Measurements from ENCODE around the gene RTL10.
A peak's percentile ranks its signal among the peaks of the same experiment; 100 is the strongest.
"Not testable (repeated sequence)": the region's sequence is repeated elsewhere in the genome, so short reads cannot be mapped to it uniquely, and the experiment has no call there.

RTL10 gene

DNA sequence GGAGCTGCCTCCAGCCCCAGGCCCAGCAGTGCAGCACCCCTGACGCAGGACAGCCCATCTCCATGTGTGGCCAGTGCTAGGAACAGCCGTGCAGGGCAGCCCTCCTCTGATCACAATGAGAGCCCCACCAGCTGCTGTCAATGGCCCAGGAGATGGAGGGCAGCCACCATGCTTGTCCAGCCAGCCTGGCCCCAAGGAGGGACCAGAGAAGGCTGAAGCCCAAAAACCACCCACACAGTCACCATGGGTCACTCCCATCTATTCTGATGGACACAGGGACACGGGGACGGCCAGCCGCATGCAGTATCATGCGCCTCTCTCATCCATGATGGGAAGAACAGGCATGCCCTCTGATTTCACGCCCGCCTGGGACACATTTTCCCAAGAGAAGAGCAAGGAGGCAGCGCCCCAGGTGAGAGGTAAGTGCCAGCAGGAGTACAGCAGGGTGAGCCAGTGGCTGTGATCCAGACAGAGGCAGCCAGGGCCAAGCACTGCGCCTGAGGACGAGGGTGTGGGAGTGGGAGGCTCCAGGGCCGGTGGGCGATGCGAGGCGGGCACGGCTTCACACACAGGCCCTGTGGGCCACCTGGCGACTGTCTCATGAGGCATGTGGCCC lies 33.6 kb upstream of the RTL10 start:
- DNase-seq: no peak

DNA sequence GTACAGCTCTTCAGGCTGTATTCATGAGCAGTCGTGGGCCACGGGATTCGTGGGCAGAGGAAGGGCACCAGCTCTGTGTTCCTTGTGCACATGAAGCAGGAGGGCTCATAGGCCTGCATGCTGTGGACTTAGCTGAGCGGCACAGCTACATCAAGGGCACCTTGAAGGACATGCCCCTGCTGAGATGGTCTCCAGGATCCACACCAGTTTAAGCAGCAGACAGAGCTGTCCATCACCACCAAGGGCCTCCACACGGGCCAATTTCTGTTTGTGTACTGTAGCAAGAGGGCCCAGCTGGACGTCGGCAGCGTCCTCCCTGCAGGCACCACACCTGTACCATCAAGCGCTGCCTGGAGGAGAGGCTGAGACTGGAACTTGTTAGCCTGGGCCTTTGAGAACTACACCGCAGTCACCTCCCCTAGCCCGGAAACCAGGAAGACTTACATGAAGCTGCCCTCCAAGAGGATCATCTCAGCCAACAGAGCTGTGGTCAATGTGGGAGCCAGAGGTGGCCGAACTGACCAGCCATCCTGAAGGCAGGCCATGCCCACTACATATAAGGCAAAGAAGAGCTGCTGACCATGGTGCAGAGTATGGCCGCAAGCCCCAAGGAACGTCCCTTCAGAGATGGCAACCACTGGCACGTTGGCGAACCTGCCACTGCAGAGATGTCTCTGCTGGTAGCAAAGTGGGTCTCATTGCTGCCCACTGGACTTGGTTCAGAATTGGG lies 32.7 kb upstream of the RTL10 start:
- no peak for DNase-seq

DNA sequence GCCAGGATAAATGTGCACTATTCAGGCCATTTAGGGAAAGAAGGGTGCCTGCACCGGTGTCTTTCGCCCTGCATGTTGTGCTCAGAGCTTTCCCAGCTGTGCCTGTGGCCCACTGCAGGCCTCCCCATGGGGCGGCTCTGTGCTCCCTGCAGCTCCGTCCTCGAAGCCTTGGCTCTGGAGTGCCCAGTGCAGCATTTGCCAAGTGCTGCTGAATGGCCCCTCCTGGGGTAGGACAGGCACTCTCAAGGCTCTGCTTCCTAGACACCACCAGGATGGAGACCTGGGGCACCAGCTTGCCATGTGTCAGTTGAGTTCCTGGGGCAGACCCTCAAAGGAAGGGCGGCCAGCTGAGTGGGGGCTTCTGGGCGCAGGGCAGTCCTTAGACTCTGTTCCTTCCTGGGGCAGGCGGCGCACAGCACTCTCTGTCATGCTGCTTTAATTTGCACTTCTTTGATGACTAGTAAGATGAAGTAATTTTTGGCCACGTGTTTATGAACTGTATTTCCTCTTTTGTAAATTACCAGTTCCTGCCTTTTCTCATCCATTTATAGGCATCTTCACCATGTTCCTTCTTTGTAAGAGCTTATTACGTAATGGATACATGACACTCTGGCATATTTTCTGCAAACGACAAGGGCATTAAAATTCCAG lies 32.1 kb upstream of the RTL10 start:
- no peak for DNase-seq

DNA sequence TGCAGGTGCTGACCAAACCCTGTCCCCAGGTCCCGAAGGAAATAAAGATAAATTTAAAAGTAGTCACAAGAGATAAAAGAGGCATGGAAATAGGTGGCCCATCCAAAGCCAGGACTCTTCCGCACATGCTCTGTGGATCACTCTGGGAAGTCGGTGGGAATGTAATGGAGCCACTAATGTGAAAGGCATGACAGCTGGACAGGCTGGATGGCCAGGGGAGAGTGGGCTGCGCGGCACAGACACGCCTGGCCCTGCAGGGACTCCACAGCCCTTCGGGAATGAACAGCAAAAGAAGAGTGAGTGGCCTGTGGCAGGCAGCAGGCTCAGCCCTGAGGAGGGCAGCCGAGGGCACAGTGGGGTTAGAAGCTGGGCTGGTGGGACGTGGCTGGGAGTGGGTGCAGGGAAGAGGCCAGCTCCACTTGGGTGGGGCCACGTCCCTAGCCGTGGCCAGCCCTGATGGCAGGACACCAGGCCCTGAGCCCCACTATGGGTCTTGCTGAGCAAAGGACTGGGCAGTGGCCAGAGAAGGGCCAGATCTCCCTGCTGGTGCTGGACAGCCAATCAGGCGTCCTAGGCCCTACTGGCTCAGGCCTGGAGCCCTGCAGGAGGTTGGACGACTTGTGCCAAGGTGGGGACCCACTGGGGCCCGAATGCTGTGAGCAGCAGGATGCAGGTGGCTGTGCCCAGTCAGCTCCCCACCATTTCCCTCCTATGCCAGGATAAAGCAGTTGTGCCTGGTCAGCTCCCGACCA lies 31.3 kb upstream of the RTL10 start:
- no peak for DNase-seq

DNA sequence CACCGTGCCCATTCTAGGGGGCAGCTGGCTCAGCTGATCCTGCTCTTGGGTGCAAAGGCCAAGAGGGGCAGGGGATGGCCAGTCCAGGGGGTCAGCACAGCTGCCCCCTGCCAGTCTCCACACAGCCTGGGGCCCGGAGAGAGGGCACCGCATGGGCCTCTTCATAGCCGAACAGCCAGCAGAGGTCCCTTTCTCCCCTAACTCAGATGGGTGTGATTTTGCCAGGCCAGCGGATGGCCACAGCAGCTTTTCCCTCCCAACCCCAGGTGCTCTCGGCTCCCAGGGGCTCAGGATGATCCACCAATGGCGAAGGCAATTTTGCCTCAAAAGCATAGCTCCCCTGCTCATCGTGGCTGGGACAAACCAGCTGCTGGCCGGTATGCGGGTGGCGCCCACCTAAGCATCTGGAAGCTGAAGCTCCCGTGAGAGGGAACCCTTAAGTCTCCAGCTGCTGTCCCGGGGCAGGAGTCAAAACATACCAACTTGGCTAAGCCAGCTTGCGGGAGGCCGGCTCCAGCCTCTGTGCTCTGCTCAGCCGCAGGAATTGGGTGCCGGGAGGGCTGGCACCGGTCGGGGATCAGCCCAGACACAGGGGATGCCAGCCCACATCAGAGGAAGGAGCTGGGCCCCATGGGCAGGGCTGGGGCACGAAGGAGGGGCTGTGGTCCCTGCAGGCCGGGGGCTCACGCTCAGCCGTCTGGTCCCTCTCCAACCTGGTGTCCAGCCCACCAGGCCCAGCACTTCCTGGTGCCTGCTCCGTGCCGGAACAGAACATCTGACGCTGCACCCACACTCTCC lies 30.5 kb upstream of the RTL10 start:
- DNase-seq: no peak

DNA sequence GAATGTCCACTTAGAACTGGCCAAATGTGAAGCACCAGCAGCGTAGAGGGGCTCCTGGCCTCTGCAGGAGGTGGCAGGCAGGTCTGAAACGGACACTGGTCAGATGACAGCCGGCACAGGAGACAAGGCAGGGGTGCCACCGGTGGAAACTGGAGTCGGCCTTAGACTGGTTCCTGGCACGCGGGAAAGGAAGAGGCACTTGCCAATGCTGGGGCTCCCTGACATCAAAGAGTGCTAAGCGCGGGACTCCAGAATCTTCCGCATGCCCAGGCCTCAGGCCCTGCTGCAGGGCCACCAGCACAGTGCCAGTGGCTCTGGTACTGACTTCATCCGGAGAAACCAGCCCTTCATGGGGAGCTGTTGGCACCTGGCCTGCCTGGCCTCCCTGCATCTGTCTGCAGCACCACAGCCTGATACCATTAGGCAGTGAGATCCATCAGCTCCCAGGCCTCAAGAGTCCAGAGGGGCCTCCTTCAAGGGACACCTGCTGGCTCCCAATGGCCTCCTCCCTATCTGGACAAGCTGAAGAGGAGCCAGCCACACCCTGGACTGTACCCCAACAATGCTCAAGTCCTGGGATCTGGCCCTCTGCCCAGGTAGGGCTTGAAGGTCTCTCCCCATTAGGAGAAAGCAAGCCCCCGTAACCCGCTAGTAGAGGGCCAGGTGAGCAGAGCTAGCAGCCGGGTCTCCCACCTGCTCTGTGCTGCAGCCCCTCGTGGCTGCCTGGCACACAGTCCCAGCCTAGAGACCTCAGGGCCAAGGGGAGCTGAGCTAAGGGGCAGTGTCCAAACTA lies 29.7 kb upstream of the RTL10 start:
- DNase-seq: no peak

DNA sequence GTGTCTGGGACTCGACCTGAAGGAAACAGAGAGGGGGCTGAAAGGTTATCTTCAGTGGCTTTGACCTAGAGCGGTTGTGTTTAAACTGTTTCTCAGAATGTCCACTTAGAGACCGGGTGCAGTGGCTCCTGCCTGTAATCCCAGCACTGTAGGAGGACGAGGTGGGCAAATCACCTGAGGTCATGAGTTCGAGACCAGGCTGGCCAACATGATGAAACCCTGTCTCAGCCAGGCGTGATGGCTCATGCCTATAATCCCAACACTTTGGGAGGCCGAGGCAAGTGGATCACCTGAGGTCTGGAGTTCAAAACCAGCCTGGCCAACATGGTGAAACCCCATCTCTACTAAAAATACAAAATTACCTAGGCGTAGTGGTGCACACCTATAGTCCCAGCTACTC lies 28.8 kb upstream of the RTL10 start:
- not testable (repeated sequence) for DNase-seq

DNA sequence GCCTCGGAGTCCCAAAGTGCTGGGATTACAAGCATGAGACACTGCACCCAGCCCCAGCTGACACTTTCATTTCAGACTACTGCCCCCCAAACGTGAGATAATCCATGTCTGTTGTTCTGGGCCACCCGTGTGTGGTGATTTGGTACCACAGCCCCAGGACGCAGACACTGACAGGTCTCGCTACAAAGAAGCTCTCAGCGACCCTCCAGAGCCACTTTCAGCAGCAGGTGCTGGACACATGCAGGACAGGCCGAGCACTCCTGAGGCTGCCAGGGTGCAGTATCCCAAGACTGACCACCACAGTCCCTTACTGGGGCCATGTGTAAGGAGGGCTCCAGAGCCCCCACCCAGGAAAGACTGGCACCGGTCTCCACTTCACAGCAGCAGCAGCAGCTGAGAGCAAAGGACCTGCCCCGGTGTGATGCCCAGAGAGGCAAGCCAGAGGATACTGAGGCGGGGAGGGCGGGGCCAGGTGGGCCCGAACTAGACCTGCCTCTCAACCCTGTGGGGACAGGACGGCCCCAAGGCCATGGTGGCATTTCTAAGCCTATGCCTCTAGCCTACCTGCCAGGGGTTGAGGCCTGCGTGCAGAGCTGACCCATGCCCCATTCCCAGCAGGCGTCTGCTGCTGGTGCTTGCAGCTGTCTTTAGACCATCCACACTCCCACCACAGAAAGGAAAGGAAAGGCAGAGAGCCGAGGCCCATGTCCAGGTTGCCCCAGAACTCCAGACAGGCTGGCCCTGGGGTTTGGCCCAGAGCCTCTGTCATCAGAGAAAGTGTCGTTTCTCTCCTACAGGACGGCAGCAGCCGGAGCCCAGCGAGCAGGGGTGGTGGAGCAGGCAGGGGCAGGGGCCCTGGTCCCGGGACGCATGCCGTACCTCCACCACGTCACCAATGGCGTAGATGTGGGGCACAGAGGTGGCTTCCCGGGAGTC lies 28.0 kb upstream of the RTL10 start:
- no peak for DNase-seq

DNA sequence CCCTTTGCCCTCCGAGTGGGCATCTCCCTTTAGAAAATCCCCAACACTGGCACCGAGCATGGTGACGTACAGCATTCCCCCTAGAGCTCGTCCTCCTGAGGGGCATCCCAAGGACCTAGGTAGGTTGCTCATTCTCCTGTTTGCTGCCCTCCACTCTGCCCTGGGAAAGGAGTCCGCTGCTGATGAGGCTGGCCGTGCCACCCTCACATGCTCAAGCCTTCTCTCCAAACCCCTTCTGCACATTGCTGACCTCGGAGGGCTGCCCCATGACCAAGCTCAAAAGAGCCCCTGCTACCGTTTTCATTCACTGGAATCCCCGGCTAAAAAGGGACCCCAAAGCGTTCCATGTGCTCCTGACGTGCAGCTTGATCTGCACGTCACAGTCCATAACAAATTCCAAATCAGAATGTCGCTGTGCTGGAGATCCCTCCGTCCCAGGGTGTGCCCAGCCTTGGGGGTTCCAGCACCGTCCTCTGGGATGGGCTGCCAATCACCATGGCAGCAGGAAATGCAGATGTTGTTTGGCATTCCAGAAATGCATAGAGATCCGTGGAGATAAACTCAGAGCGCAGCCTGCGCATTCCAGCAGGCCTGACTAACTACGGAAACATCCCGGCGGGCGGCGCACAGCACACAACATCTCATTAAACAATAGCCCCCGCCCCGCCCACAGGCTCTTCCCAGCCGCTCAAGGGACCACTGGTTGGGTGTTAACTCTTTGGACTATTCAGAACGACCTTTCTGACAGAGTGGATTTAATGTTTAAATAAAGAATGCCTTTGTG lies 26.3 kb upstream of the RTL10 start:
- DNase-seq: no peak

DNA sequence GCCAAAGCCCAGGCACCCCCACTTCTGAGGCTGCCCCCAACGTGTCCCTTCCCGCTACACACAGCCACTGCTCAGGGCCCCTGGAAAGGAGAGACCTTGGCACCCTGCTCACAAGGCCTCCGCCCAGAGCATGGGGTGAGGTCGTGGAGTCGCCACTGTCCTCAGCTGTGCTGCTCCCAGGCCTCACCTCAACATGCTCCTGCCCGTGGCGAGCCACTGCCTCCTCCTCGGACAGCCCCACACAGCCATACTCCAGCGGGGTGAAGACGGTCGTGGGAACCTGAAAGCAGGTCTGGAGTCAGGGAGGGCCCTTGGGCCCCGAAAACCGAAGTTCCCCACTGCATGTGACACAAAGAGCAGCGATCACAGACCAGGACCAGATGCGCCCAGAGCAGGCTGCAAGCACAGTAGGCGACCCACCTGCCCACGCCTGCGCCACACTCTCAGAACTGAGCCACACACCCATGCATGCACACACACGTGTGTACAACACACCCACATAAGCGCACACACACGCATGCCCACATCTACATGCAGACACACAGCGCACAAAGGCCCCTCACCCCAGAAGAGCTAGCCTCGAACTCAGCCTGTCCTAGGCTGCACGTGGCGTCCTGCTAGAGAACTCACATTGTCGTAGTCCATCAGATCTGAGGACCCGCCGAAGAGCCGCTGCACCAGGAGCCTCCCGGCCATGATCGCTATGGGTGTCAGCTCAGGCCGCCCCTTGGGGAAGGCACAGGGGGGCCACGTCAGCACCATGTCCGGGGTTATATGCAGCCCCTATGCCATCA lies 25.5 kb upstream of the RTL10 start:
- DNase-seq: peak in 1 of 2 experiments; percentile 11

DNA sequence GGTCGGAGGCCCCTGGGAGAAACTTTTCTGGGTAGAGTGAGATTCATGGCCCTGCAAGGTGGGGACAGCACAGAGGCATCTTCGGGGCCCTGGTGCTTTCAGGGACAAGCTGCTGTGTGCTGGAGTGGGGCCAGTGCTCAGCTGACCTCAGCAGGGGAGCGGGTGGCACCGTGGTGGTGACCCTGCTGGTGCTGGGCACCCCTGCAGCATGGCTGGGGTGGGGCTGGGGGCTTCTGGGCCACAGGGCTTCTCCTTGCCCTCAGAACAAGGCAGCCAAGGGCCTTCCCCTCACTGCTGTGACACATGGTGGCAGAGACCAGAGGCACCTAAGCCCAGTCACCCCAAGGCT lies 24.9 kb upstream of the RTL10 start:
- DNase-seq: no peak

DNA sequence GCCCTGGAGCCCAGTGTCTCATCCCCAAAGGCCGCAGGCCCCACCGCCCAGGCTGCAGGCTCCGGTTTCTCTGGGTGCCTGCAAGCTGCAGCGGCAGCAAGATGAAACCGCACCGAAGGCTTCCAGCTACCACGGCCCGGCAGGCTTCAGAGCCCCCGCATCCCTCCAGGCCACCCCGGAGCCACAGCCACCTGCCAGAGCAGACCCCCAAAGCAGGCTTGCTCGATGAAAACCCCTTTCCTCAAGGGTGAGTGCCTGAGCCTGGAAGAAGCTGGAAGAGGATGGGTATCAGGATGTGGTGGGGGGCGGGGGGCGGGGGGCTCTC lies 24.5 kb upstream of the RTL10 start:
- no peak for DNase-seq

DNA sequence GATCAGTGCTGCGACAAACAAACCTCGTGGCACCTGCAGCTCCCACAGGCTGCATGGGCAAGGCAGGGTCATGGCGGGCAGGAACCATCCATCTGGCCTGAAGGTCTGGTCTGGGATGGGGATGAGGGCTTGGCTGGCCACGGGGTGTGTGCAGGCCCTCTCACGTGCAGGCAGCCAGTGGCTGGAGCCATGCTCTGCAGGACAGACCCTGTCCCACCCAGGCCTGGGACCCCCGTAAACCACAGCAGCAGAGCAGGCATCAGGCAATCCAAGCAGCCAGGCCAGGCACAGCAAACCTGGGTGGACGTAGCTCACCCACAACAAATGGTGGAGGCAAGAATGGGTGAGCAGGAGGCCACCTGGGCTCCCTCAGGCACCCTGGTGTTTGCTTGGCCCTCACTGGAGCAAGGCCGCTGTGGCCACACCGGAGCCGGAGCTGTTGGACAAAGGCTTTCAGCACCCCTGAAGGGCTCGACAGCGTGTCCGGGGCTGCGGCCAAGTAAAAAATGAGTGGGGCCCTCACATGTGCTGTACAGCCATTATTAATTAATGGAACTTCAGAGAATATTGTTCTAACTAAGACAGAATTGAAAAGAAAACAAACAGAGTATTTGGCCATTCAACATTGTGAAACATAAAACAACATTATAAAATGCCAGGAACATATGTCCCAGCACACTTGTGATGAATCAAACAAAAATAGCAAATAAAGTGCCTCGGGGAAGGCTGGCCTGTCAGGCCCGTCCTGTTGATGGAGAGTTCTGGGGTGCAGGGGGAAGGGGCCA lies 24.0 kb upstream of the RTL10 start:
- DNase-seq: peak in 1 of 2 experiments; percentile 12

DNA sequence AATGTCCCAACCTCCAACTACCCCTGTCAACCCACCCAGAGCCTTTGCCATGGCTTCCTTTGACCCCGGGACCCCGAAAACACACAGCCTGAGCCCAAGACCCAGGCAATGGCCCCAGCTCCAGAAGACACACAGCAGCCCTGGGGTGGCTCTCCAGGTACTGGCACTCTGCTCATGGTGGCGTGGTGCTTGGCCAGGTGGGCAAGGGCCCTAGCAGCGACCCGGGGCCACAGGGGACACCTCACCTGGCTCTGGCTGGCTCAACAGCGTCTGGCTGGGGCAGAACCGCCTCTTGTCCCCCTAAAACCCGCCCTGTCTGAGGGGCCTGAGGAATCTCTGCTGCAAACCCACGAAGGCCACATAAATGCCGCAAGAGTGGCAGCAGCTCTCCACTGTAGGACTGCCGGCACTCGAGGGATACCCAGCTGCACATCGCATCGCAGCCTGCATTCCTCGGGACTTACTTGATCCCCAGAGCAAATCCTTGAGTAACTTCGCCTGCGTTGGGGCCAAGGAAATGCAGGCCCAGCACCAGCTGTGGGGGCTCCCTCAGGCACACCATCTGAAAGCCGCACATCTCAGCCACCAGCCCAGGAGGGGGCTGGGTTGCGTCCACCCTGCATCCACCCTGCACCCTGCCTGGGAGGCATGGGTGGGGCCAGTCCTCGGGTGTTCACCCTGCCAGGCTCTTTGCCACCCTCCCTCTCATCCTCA lies 23.1 kb upstream of the RTL10 start:
- peak in 1 of 2 experiments; percentile 8 for DNase-seq

DNA sequence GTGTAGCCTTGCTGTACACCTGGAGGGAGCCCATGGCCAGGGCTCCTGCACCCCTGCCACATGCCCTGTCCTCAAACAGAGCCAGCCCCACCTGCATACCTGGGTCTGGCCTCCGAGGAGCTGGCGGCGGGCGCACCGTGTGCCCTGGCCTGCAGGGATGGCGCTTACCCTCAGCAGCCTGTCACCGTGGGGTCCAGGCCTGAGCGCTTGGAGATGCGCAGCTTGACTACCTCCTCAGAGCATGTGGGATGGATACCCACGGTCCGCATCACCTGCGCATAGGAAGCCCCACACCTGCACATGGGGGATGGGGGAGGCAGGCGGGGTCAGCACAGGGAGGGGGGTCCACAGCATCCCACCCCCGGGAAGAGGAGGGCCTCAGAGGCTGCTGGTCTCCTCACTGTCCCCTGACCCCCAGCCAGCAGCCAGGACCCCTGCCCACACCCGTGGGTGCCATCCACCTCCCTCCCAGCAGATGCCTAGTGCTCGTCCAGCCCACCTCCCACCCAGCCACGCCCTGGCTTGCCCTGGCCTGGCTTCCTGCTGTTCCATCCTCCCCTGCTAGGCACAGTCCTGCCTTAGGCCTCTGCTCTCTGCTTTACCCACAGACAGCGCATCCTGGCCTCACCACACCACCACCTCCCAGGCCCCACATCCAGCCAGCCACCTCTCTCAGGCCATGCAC lies 22.4 kb upstream of the RTL10 start:
- DNase-seq: peak in 1 of 2 experiments; percentile 10

DNA sequence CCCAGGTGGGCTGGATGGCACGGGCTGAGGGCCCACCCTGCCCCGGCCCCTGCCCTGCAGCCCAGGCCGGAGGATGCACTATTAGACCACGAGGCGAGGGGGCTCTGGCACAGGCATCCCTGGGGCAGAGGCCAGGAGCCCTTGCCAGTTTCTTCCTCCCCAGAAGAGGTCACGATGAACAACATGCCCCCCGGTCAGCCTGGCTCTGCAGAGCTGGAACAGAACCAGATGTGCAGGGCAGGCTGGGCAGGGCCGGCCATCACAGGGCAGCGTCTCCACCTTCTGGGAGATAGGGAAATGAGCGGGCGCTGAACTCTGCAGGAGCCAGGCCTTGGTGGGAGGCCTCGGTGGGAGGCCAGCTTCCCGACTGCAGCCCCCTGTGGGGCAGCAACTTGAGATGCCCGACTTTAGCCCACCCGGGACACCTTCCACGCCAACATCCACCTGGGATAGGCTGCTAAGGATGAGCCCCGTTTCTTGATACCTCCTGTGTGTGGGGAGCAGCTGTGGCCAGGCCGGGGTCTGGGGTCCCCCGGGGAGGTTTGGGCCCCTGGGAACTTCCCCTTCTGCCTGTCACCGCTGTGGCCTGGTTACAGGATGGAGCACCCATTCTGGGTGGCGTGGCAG lies 21.8 kb upstream of the RTL10 start:
- DNase-seq: peak in 1 of 2 experiments; percentile 14
